Progenitor cell of endocrine pancreas (in vitro differentiated cells): ENCODE results near the gene C4B. TPM values are rescaled to one million over a fixed set of nuclear protein-coding genes. Genes with fewer than 3 reads are reported as not detected.

Source experiments
- DNase-seq: peaks from one replicate; pipeline ENCODE4 v3.0.0; 2021; ENCODE audit warnings: low spot score; ENCODE audit not compliant: unreplicated experiment
- H3K27ac Mint-ChIP-seq: 2 replicates; pipeline ENCODE4 v1.8.0; 2021; ENCODE audit warnings: mild to moderate bottlenecking, moderate library complexity, mixed read lengths
- H3K27me3 Mint-ChIP-seq: 2 replicates; pipeline ENCODE4 v1.8.0; 2021; ENCODE audit warnings: mixed read lengths
- H3K36me3 Mint-ChIP-seq: 2 replicates; pipeline ENCODE4 v1.8.0; 2022; ENCODE audit warnings: mixed read lengths; ENCODE audit not compliant: insufficient read depth
- H3K4me1 Mint-ChIP-seq: 2 replicates; pipeline ENCODE4 v1.8.0; 2021; ENCODE audit warnings: low read depth, mixed read lengths
- H3K4me3 Mint-ChIP-seq: 2 replicates; pipeline ENCODE4 v1.8.0; 2021; ENCODE audit warnings: low read depth, mild to moderate bottlenecking, moderate library complexity, mixed read lengths
- H3K9me3 Mint-ChIP-seq: 2 replicates; pipeline ENCODE4 v1.8.0; 2021; ENCODE audit warnings: low read depth, mixed read lengths
- CTCF ChIP-seq: fragments of 200-600 bp; sonication (generic); IDR thresholded peaks from one replicate; pipeline ENCODE4 v1.5.0; 2021; ENCODE audit warnings: antibody characterized with exemption, mild to moderate bottlenecking; ENCODE audit not compliant: unreplicated experiment
- total RNA-seq: library from RNA; stranded (reverse); gene quantifications from 2 replicates; pipeline ENCODE4 v1.2.1, GENCODE V29; 2021

Gene C4B
- total RNA-seq, 1 donor from 2014 or later = 8.4 TPM

GRCh38 chr6:32082935-32083334 is 68.3 kb downstream of the C4B start:
- no peak for TF ChIP-seq CTCF
- Mint-ChIP-seq H3K27ac (no peak overlapping the region), H3K4me1 (peaks cover 3% of the 10 kb centered on the region), H3K36me3 (no peaks in the 10 kb centered on the region), H3K4me3 (no peak overlapping the region), H3K9me3 (no peaks in the 10 kb centered on the region), H3K27me3 (peaks cover 24% of the 10 kb centered on the region)
- DNase-seq = no peak

- TF ChIP-seq CTCF = no peak
These were observed 69.5 kb downstream of the C4B start for GRCh38 chr6:32083812-32084768.

GRCh38 chr6:32084780-32085179 is 70.2 kb downstream of the C4B start:
- H3K27me3 Mint-ChIP-seq = peaks cover 28% of the 10 kb centered on the region
- no peaks in the 10 kb centered on the region for H3K36me3 Mint-ChIP-seq
- no peak overlapping the region for H3K27ac Mint-ChIP-seq
- no peaks in the 10 kb centered on the region for H3K9me3 Mint-ChIP-seq
- peaks cover 10% of the 10 kb centered on the region for H3K4me1 Mint-ChIP-seq
- no peak overlapping the region for H3K4me3 Mint-ChIP-seq
- DNase-seq = no peak
- TF ChIP-seq CTCF = no peak

More at GRCh38 chr6:32083812-32084768, 69.5 kb downstream of the C4B start:
- Mint-ChIP-seq H3K27me3 (peaks cover 24% of the 10 kb centered on the region), H3K9me3 (no peaks in the 10 kb centered on the region), H3K36me3 (no peaks in the 10 kb centered on the region), H3K27ac (no peak overlapping the region), H3K4me3 (no peak overlapping the region), H3K4me1 (peaks cover 6% of the 10 kb centered on the region)
- DNase-seq = no peak

Other genes with a start within 250 kb of the C4B start
- 9.5 and 11.6 TPM in 2 replicates for gene VWA7, start 237.5 kb upstream of the C4B start, total RNA-seq
- 85.6 and 92.6 TPM in 2 replicates for gene VARS1, start 219.0 kb upstream of the C4B start, total RNA-seq
- 80.4 and 82.9 TPM in 2 replicates for gene LSM2, start 207.8 kb upstream of the C4B start, total RNA-seq
- gene HSPA1L, start 199.5 kb upstream of the C4B start, total RNA-seq = 2.4 and 2.5 TPM in 2 replicates
- 52.5 and 56.6 TPM in 2 replicates for gene HSPA1A, start 199.3 kb upstream of the C4B start, total RNA-seq
- 152 and 165 TPM in 2 replicates for gene HSPA1B, start 187.1 kb upstream of the C4B start, total RNA-seq
- 52.4 and 57.4 TPM in 2 replicates for gene NEU1, start 152.0 kb upstream of the C4B start, total RNA-seq
- gene SLC44A4, start 135.8 kb upstream of the C4B start, total RNA-seq = 17.5 and 19.1 TPM in 2 replicates
- 161 and 175 TPM in 2 replicates for gene EHMT2, start 117.1 kb upstream of the C4B start, total RNA-seq
- gene ZBTB12, start 112.7 kb upstream of the C4B start, total RNA-seq = 47.1 and 55.5 TPM in 2 replicates
- gene C2, start 87.1 kb upstream of the C4B start, total RNA-seq = 0.47 and 0.65 TPM in 2 replicates
- 3.9 and 4.7 TPM in 2 replicates for gene CFB, start 68.7 kb upstream of the C4B start, total RNA-seq
- gene NELFE, start 55.8 kb upstream of the C4B start, total RNA-seq = 67.2 and 71.8 TPM in 2 replicates
- gene SKIC2, start 55.6 kb upstream of the C4B start, total RNA-seq = 97.9 and 103 TPM in 2 replicates
- gene DXO, start 42.7 kb upstream of the C4B start, total RNA-seq = 26.3 and 29.4 TPM in 2 replicates
- gene C4A, start 32.7 kb upstream of the C4B start, total RNA-seq = 13.1 and 14.1 TPM in 2 replicates
- 0.38 and 0.67 TPM in 2 replicates for gene CYP21A2, start 23.6 kb downstream of the C4B start, total RNA-seq
- 10.3 and 14.6 TPM in 2 replicates for gene TNXB, start 94.5 kb downstream of the C4B start, total RNA-seq
- gene ATF6B, start 113.5 kb downstream of the C4B start, total RNA-seq = 89.4 and 95.0 TPM in 2 replicates
- gene FKBPL, start 115.5 kb downstream of the C4B start, total RNA-seq = 8.4 and 8.7 TPM in 2 replicates
- gene PRRT1, start 137.1 kb downstream of the C4B start, total RNA-seq = 2.9 and 3.3 TPM in 2 replicates
- 75.5 and 80.8 TPM in 2 replicates for gene PPT2, start 139.3 kb downstream of the C4B start, total RNA-seq
- 68.3 and 83.1 TPM in 2 replicates for gene EGFL8, start 149.8 kb downstream of the C4B start, total RNA-seq
- gene AGPAT1, start 161.3 kb downstream of the C4B start, total RNA-seq = 94.1 and 102 TPM in 2 replicates
- 91.2 and 92.2 TPM in 2 replicates for gene RNF5, start 163.6 kb downstream of the C4B start, total RNA-seq
- gene AGER, start 169.5 kb downstream of the C4B start, total RNA-seq = 28.5 and 29.9 TPM in 2 replicates
- 260 and 261 TPM in 2 replicates for gene PBX2, start 175.4 kb downstream of the C4B start, total RNA-seq
- gene GPSM3, start 177.8 kb downstream of the C4B start, total RNA-seq = 6.1 and 6.5 TPM in 2 replicates
- 4.3 and 4.7 TPM in 2 replicates for gene NOTCH4, start 209.3 kb downstream of the C4B start, total RNA-seq